Activated T-cell treated with anti-CD3 and anti-CD28 coated beads, Interleukin-2, amount 50 U/mL, for 72 hours (primary cell): ENCODE results near the gene BOLL. TPM values are rescaled to one million over a fixed set of nuclear protein-coding genes. Genes with fewer than 3 reads are reported as not detected.

Experiments
- ATAC-seq, 2 donors: fragments of 150-1000 bp; cut with Tn5 transposase; replicated peaks in 1 of 2; 2 replicates each; pipeline ENCODE4 v1.10.0; 2021; ENCODE audit warnings: moderate library complexity in 2 of 2, mild to moderate bottlenecking in 1 of 2
- DNase-seq, 2 donors: peaks; one replicate each; pipeline ENCODE4 v3.0.0; 2021 to 2022; ENCODE audit warnings: mixed read lengths in 1 of 2
- H3K27ac Mint-ChIP-seq: one replicate; pipeline ENCODE4 v1.8.0; 2022; ENCODE audit warnings: mild to moderate bottlenecking, moderate library complexity, mixed read lengths
- H3K27me3 Mint-ChIP-seq: one replicate; pipeline ENCODE4 v1.8.0; 2022; ENCODE audit warnings: low read depth, mixed read lengths
- H3K36me3 Mint-ChIP-seq, 2 donors: one replicate each; pipeline ENCODE4 v1.8.0; 2022; ENCODE audit warnings: mixed read lengths in 2 of 2, mild to moderate bottlenecking in 1 of 2; ENCODE audit not compliant: insufficient read depth in 2 of 2
- H3K4me1 Mint-ChIP-seq: one replicate; pipeline ENCODE4 v1.8.0; 2022; ENCODE audit warnings: low read depth, mixed read lengths
- H3K4me3 Mint-ChIP-seq, 2 donors: one replicate each; pipeline ENCODE4 v1.8.0; 2022; ENCODE audit warnings: mild to moderate bottlenecking in 2 of 2, mixed read lengths in 2 of 2, moderate library complexity in 2 of 2
- H3K9me3 Mint-ChIP-seq, 2 donors: one replicate each; pipeline ENCODE4 v1.8.0; 2022; ENCODE audit warnings: mixed read lengths in 2 of 2
- total RNA-seq, 2 donors: library from RNA; stranded (reverse); gene quantifications; one replicate each; pipeline ENCODE4 v1.2.3, GENCODE V29; 2022

BOLL gene
- total RNA-seq, 2 donors from 2014 or later: 0.10 TPM; not detected in 1

GRCh38 chr2:197805715-197806633, 20.9 kb upstream of the BOLL start:
- ATAC-seq: no peak
- H3K36me3 Mint-ChIP-seq: peaks cover 0 to 2% of the 10 kb centered on the region in 2 donors

GRCh38 chr2:197804758-197805714, 19.9 kb upstream of the BOLL start:
- DNase-seq: peak; percentile 53 to 58
- H3K27ac Mint-ChIP-seq: peak overlapping the region; percentile 63
- peak; percentile 43 to 45 for ATAC-seq
- H3K9me3 Mint-ChIP-seq: no peaks in the 10 kb centered on the region
- H3K27me3 Mint-ChIP-seq: peaks cover 21% of the 10 kb centered on the region
- peak overlapping the region; percentile 88 to 91 for H3K4me3 Mint-ChIP-seq
- peaks cover 0 to 2% of the 10 kb centered on the region in 2 donors for H3K36me3 Mint-ChIP-seq
- peaks cover 58% of the 10 kb centered on the region for H3K4me1 Mint-ChIP-seq

More at GRCh38 chr2:197805715-197806633, 20.9 kb upstream of the BOLL start:
- H3K4me3 Mint-ChIP-seq: peak overlapping the region; percentile 76 to 88
- DNase-seq: no peak
- H3K27me3 Mint-ChIP-seq: peaks cover 20% of the 10 kb centered on the region
- H3K27ac Mint-ChIP-seq: peak overlapping the region; percentile 63
- H3K4me1 Mint-ChIP-seq: peaks cover 60% of the 10 kb centered on the region
- no peaks in the 10 kb centered on the region for H3K9me3 Mint-ChIP-seq

- Mint-ChIP-seq H3K4me3 (peak within 1 kb of the TSS; percentile 88 to 100), H3K9me3 (no peaks in the 10 kb centered on the region), H3K4me1 (peaks cover 50% of the 10 kb centered on the region), H3K27ac (peak within 1 kb of the TSS; percentile 89), H3K27me3 (peaks cover 21% of the 10 kb centered on the region), H3K36me3 (peaks cover 0 to 2% of the 10 kb centered on the region in 2 donors)
- ATAC-seq: peak; percentile 98 to 99
- DNase-seq: peak; percentile 91 to 95
Measured at GRCh38 chr2:197804049-197804757, 19.1 kb upstream of the BOLL start, which contains the start of gene PLCL1. TSS of gene PLCL1 (plus strand) at chr2:197804593.

GRCh38 chr2:197803033-197803444, 17.9 kb upstream of the BOLL start:
- H3K27ac Mint-ChIP-seq: peak overlapping the region; percentile 60

GRCh38 chr2:197801033-197801432, 15.9 kb upstream of the BOLL start:
- DNase-seq: no peak
- Mint-ChIP-seq H3K9me3 (no peaks in the 10 kb centered on the region), H3K27ac (no peak overlapping the region), H3K4me1 (peaks cover 20% of the 10 kb centered on the region), H3K36me3 (peaks cover 0 to 4% of the 10 kb centered on the region in 2 donors), H3K27me3 (peaks cover 22% of the 10 kb centered on the region), H3K4me3 (no peak overlapping the region)
- ATAC-seq: no peak

More at GRCh38 chr2:197803033-197803444, 17.9 kb upstream of the BOLL start:
- DNase-seq (peak; percentile 34 to 37), ATAC-seq (peak; percentile 17 to 28)
- Mint-ChIP-seq H3K27me3 (peaks cover 21% of the 10 kb centered on the region), H3K9me3 (no peaks in the 10 kb centered on the region), H3K36me3 (peaks cover 0 to 2% of the 10 kb centered on the region in 2 donors), H3K4me3 (peak overlapping the region; percentile 19 to 82), H3K4me1 (peaks cover 38% of the 10 kb centered on the region)

- H3K27ac Mint-ChIP-seq: no peak overlapping the region
- peaks cover 0 to 2% of the 10 kb centered on the region in 2 donors for H3K36me3 Mint-ChIP-seq
- H3K9me3 Mint-ChIP-seq: peaks cover 0 to 2% of the 10 kb centered on the region in 2 donors
- H3K4me1 Mint-ChIP-seq: peaks cover 21% of the 10 kb centered on the region
- ATAC-seq: no peak
- peaks cover 14% of the 10 kb centered on the region for H3K27me3 Mint-ChIP-seq
- DNase-seq: no peak
- H3K4me3 Mint-ChIP-seq: no peak overlapping the region
Measured at GRCh38 chr2:197800091-197800490, 15.0 kb upstream of the BOLL start.

GRCh38 chr2:197799068-197799467, 13.9 kb upstream of the BOLL start:
- Mint-ChIP-seq H3K4me3 (no peak overlapping the region), H3K27me3 (peaks cover 14% of the 10 kb centered on the region), H3K9me3 (peaks cover 0 to 2% of the 10 kb centered on the region in 2 donors), H3K4me1 (peaks cover 26% of the 10 kb centered on the region), H3K36me3 (peaks cover 0 to 2% of the 10 kb centered on the region in 2 donors), H3K27ac (no peak overlapping the region)
- DNase-seq (no peak), ATAC-seq (no peak)

- peaks cover 0 to 2% of the 10 kb centered on the region in 2 donors for H3K9me3 Mint-ChIP-seq
- ATAC-seq: no peak
- H3K27me3 Mint-ChIP-seq: peaks cover 20% of the 10 kb centered on the region
Measured at GRCh38 chr2:197798187-197798586, 13.1 kb upstream of the BOLL start.

GRCh38 chr2:197795277-197795676, 10.2 kb upstream of the BOLL start:
- peaks cover 0 to 2% of the 10 kb centered on the region in 2 donors for H3K36me3 Mint-ChIP-seq
- peaks cover 21% of the 10 kb centered on the region for H3K27me3 Mint-ChIP-seq
- peaks cover 18% of the 10 kb centered on the region for H3K4me1 Mint-ChIP-seq
- H3K4me3 Mint-ChIP-seq: no peak overlapping the region
- H3K27ac Mint-ChIP-seq: no peak overlapping the region
- DNase-seq (no peak), ATAC-seq (peak in 1 of 2 donors; percentile 25)
- H3K9me3 Mint-ChIP-seq: peaks cover 2% of the 10 kb centered on the region in 2 donors

More at GRCh38 chr2:197798187-197798586, 13.1 kb upstream of the BOLL start:
- no peak overlapping the region for H3K4me3 Mint-ChIP-seq
- no peak overlapping the region for H3K27ac Mint-ChIP-seq
- DNase-seq: no peak
- peaks cover 0 to 2% of the 10 kb centered on the region in 2 donors for H3K36me3 Mint-ChIP-seq
- H3K4me1 Mint-ChIP-seq: peaks cover 22% of the 10 kb centered on the region

GRCh38 chr2:197793456-197793855, 8.3 kb upstream of the BOLL start:
- no peak for DNase-seq
- ATAC-seq: no peak
- H3K4me1 Mint-ChIP-seq: peaks cover 18% of the 10 kb centered on the region
- peaks cover 24% of the 10 kb centered on the region for H3K27me3 Mint-ChIP-seq
- H3K27ac Mint-ChIP-seq: no peak overlapping the region
- peaks cover 2% of the 10 kb centered on the region in 2 donors for H3K9me3 Mint-ChIP-seq
- H3K4me3 Mint-ChIP-seq: no peak overlapping the region
- H3K36me3 Mint-ChIP-seq: peaks cover 0 to 2% of the 10 kb centered on the region in 2 donors

GRCh38 chr2:197786010-197786877, 1.1 kb upstream of the BOLL start:
- Mint-ChIP-seq H3K36me3 (no peaks in the 10 kb centered on the region), H3K27me3 (peaks cover 34% of the 10 kb centered on the region), H3K4me3 (peak overlapping the region; percentile 74 to 86), H3K4me1 (peaks cover 5% of the 10 kb centered on the region), H3K27ac (no peak overlapping the region), H3K9me3 (no peaks in the 10 kb centered on the region)
- ATAC-seq: peak; percentile 75 to 83
- DNase-seq: peak; percentile 75 to 81
